Activated CD4-positive, alpha-beta memory T cell treated with anti-CD3 and anti-CD28 coated beads for 36 hours (primary cell): ENCODE results near the gene MCRIP2. TPM values are rescaled to one million over a fixed set of nuclear protein-coding genes. Genes with fewer than 3 reads are reported as not detected.
A peak's percentile ranks its signal among the peaks of the same experiment; 100 is the strongest.

ENCODE experiments used
- CTCF ChIA-PET: fragments of 350-600 bp; sonication (Branson Sonifier 250); formaldehyde crosslinking; loops from one replicate; lab custom pipeline; 2021; ENCODE audit warnings: antibody characterized with exemption, inconsistent platforms; lab: Charles Lee
- POLR2A ChIA-PET: fragments of 350-600 bp; sonication (Branson Sonifier 250); formaldehyde crosslinking; loops from one replicate; lab custom pipeline; 2021; ENCODE audit warnings: antibody characterized with exemption; lab: Charles Lee
- DNase-seq: peaks from one replicate; pipeline ENCODE4 v3.0.0-alpha.2; 2020
- H3K27ac Mint-ChIP-seq: one replicate; pipeline ENCODE4 v1.8.0; 2021; ENCODE audit warnings: mixed read lengths
- H3K27me3 Mint-ChIP-seq: one replicate; pipeline ENCODE4 v1.8.0; 2021; ENCODE audit warnings: mixed read lengths
- H3K36me3 Mint-ChIP-seq: one replicate; pipeline ENCODE4 v1.8.0; 2021; ENCODE audit warnings: mixed read lengths
- H3K4me1 Mint-ChIP-seq: one replicate; pipeline ENCODE4 v1.8.0; 2021; ENCODE audit warnings: low read depth, mixed read lengths
- H3K4me3 Mint-ChIP-seq: one replicate; pipeline ENCODE4 v1.8.0; 2021; ENCODE audit warnings: mild to moderate bottlenecking, mixed read lengths
- H3K9me3 Mint-ChIP-seq: one replicate; pipeline ENCODE4 v1.8.0; 2021; ENCODE audit warnings: mixed read lengths
- intact Hi-C: fragments of 100-400 bp; cut with micrococcal nuclease; formaldehyde crosslinking; loops from one replicate; pipeline ENCODE4 v1.15.1; 2023
- total RNA-seq, 2 experiments: library from RNA; stranded (reverse); gene quantifications; one replicate each; pipeline ENCODE4 v1.2.3, GENCODE V29; 2021

Gene MCRIP2
- total RNA-seq, 2 experiments from 2014 or later = 41.1 to 44.1 TPM

GRCh38 chr16:648071-648780, 6.6 kb downstream of the MCRIP2 start:
- Mint-ChIP-seq H3K4me1 (peaks cover 19% of the 10 kb centered on the region), H3K27me3 (no peaks in the 10 kb centered on the region), H3K36me3 (peaks cover 1% of the 10 kb centered on the region), H3K27ac (peak overlapping the region; percentile 56), H3K4me3 (peak overlapping the region; percentile 79), H3K9me3 (no peaks in the 10 kb centered on the region)
- CTCF ChIA-PET = interaction anchor here (0.6 to 1.3 kb wide), 11 partner anchors 8 to 421 kb away, joined by 3 to 13 read pairs (median 4); partner anchors contain the start of genes METTL26, RHOT2 and STUB1
- POLR2A ChIA-PET = interaction anchor here (0.8 to 2.8 kb wide), 5 partner anchors 12 to 122 kb away, joined by 3 to 16 read pairs (median 4); partner anchors contain the start of genes METTL26, RHOT2 and STUB1
- intact Hi-C loops = no loop called here
- peak; percentile 71 for DNase-seq

GRCh38 chr16:648781-649589, 7.4 kb downstream of the MCRIP2 start, which contains the start of gene WDR90:
Gene WDR90 (plus strand): TSS chr16:649365. CDS start chr16:649417, 52 bp downstream.
- peak; percentile 95 for DNase-seq
- Mint-ChIP-seq H3K27ac (peak within 1 kb of the TSS; percentile 56), H3K4me3 (peak within 1 kb of the TSS; percentile 79), H3K27me3 (no peaks in the 10 kb centered on the region), H3K9me3 (no peaks in the 10 kb centered on the region), H3K4me1 (peaks cover 16% of the 10 kb centered on the region), H3K36me3 (peaks cover 1% of the 10 kb centered on the region)
- intact Hi-C loops = loop anchor here (1.0 kb wide), 1 partner anchor 60 kb away; no protein-coding TSS in a partner anchor
- CTCF ChIA-PET = interaction anchor here (0.8 to 1.3 kb wide), 11 partner anchors 9 to 542 kb away, joined by 3 to 13 read pairs (median 4); partner anchors contain the start of genes METTL26, RHOT2 and STUB1
- POLR2A ChIA-PET = interaction anchor here (0.6 to 2.8 kb wide), 6 partner anchors 13 to 1795 kb away, joined by 3 to 16 read pairs (median 4); partner anchors contain the start of genes METTL26, RHOT2 and STUB1

GRCh38 chr16:649631-650030, 8.0 kb downstream of the MCRIP2 start:
- DNase-seq = no peak
- intact Hi-C loops = loop anchor here (1.0 kb wide), 1 partner anchor 60 kb away; no protein-coding TSS in a partner anchor
- POLR2A ChIA-PET = interaction anchor here (1.2 to 2.8 kb wide), 4 partner anchors 13 to 124 kb away, joined by 3 to 16 read pairs (median 4); partner anchors contain the start of genes METTL26 and RHOT2
- no peaks in the 10 kb centered on the region for H3K9me3 Mint-ChIP-seq
- H3K4me1 Mint-ChIP-seq = peaks cover 11% of the 10 kb centered on the region
- no peaks in the 10 kb centered on the region for H3K27me3 Mint-ChIP-seq
- H3K4me3 Mint-ChIP-seq = peak overlapping the region; percentile 72
- CTCF ChIA-PET = interaction anchor here (0.9 to 1.1 kb wide), 3 partner anchors 13 to 543 kb away, joined by 3 to 6 read pairs (median 3); partner anchors contain the start of gene METTL26
- H3K36me3 Mint-ChIP-seq = peaks cover 1% of the 10 kb centered on the region
- no peak overlapping the region for H3K27ac Mint-ChIP-seq

GRCh38 chr16:651844-652243, 10.2 kb downstream of the MCRIP2 start:
- POLR2A ChIA-PET = interaction anchor here (0.8 kb wide), 1 partner anchor 66 kb away, joined by 3 read pairs; no protein-coding TSS in a partner anchor
- H3K9me3 Mint-ChIP-seq = no peaks in the 10 kb centered on the region
- CTCF ChIA-PET = interaction anchor here (1.2 kb wide), 1 partner anchor 15 kb away, joined by 3 read pairs; the partner anchor contains the start of gene METTL26
- peaks cover 1% of the 10 kb centered on the region for H3K36me3 Mint-ChIP-seq
- no peak overlapping the region for H3K4me3 Mint-ChIP-seq
- DNase-seq = no peak
- no peak overlapping the region for H3K27ac Mint-ChIP-seq
- intact Hi-C loops = no loop called here
- H3K4me1 Mint-ChIP-seq = peaks cover 9% of the 10 kb centered on the region
- H3K27me3 Mint-ChIP-seq = no peaks in the 10 kb centered on the region

- ChIA-PET CTCF (no interaction called here), POLR2A (interaction anchor here (0.8 kb wide), 1 partner anchor 66 kb away, joined by 3 read pairs; no protein-coding TSS in a partner anchor)
- Mint-ChIP-seq H3K27ac (no peak overlapping the region), H3K4me1 (peaks cover 7% of the 10 kb centered on the region), H3K9me3 (no peaks in the 10 kb centered on the region), H3K27me3 (no peaks in the 10 kb centered on the region), H3K36me3 (peaks cover 1% of the 10 kb centered on the region), H3K4me3 (no peak overlapping the region)
- intact Hi-C loops = no loop called here
- no peak for DNase-seq
Observed at GRCh38 chr16:652454-653305, 11.1 kb downstream of the MCRIP2 start.

GRCh38 chr16:654034-654433, 12.4 kb downstream of the MCRIP2 start:
- H3K9me3 Mint-ChIP-seq = no peaks in the 10 kb centered on the region
- intact Hi-C loops = no loop called here
- peaks cover 7% of the 10 kb centered on the region for H3K4me1 Mint-ChIP-seq
- H3K4me3 Mint-ChIP-seq = no peak overlapping the region
- CTCF ChIA-PET = no interaction called here
- no peaks in the 10 kb centered on the region for H3K36me3 Mint-ChIP-seq
- POLR2A ChIA-PET = no interaction called here
- no peak overlapping the region for H3K27ac Mint-ChIP-seq
- no peak for DNase-seq
- H3K27me3 Mint-ChIP-seq = no peaks in the 10 kb centered on the region

- ChIA-PET POLR2A (no interaction called here), CTCF (interaction anchor here (1.0 kb wide), 1 partner anchor 11 kb away, joined by 3 read pairs; the partner anchor contains the start of gene RHOT2)
- no peak for DNase-seq
- Mint-ChIP-seq H3K4me1 (peaks cover 4% of the 10 kb centered on the region), H3K4me3 (no peak overlapping the region), H3K9me3 (no peaks in the 10 kb centered on the region), H3K27ac (no peak overlapping the region), H3K36me3 (no peaks in the 10 kb centered on the region), H3K27me3 (no peaks in the 10 kb centered on the region)
- intact Hi-C loops = no loop called here
Observed at GRCh38 chr16:657487-657886, 15.9 kb downstream of the MCRIP2 start.

- peaks cover 3% of the 10 kb centered on the region for H3K36me3 Mint-ChIP-seq
- H3K4me3 Mint-ChIP-seq = no peak overlapping the region
- no peak overlapping the region for H3K27ac Mint-ChIP-seq
- H3K4me1 Mint-ChIP-seq = peaks cover 4% of the 10 kb centered on the region
- ChIA-PET CTCF (interaction anchor here (0.6 to 1.1 kb wide), 2 partner anchors 8 to 11 kb away, joined by 3 to 5 read pairs; no protein-coding TSS in a partner anchor), POLR2A (interaction anchor here (1.3 kb wide), 1 partner anchor 22 kb away, joined by 3 read pairs; no protein-coding TSS in a partner anchor)
- H3K9me3 Mint-ChIP-seq = no peaks in the 10 kb centered on the region
- H3K27me3 Mint-ChIP-seq = no peaks in the 10 kb centered on the region
- no peak for DNase-seq
- intact Hi-C loops = no loop called here
Observed at GRCh38 chr16:658679-659571, 17.3 kb downstream of the MCRIP2 start.

GRCh38 chr16:659618-660017, 18.0 kb downstream of the MCRIP2 start:
- Mint-ChIP-seq H3K27ac (no peak overlapping the region), H3K4me3 (no peak overlapping the region), H3K36me3 (peaks cover 3% of the 10 kb centered on the region), H3K9me3 (no peaks in the 10 kb centered on the region), H3K27me3 (no peaks in the 10 kb centered on the region), H3K4me1 (peaks cover 4% of the 10 kb centered on the region)
- POLR2A ChIA-PET = interaction anchor here (1.3 kb wide), 1 partner anchor 22 kb away, joined by 3 read pairs; no protein-coding TSS in a partner anchor
- no peak for DNase-seq
- CTCF ChIA-PET = interaction anchor here (0.6 to 1.1 kb wide), 4 partner anchors 9 to 80 kb away, joined by 3 to 5 read pairs (median 3); no protein-coding TSS in a partner anchor
- intact Hi-C loops = no loop called here

GRCh38 chr16:660132-660458, 18.5 kb downstream of the MCRIP2 start:
- POLR2A ChIA-PET = interaction anchor here (1.3 kb wide), 1 partner anchor 23 kb away, joined by 3 read pairs; no protein-coding TSS in a partner anchor
- Mint-ChIP-seq H3K4me3 (no peak overlapping the region), H3K36me3 (peaks cover 3% of the 10 kb centered on the region), H3K27me3 (no peaks in the 10 kb centered on the region), H3K9me3 (no peaks in the 10 kb centered on the region), H3K27ac (no peak overlapping the region), H3K4me1 (peaks cover 4% of the 10 kb centered on the region)
- intact Hi-C loops = no loop called here
- no peak for DNase-seq
- CTCF ChIA-PET = interaction anchor here (0.6 to 1.0 kb wide), 3 partner anchors 9 to 81 kb away, joined by 3 read pairs; no protein-coding TSS in a partner anchor
